Activated naive CD4-positive, alpha-beta T cell treated with anti-CD3 and anti-CD28 coated beads, Interleukin-2, amount 50 U/mL, for 72 hours (primary cell): Measurements from ENCODE around the gene NALF2. TPM values are rescaled to one million over a fixed set of nuclear protein-coding genes. Genes with fewer than 3 reads are reported as not detected.
A peak's percentile ranks its signal among the peaks of the same experiment; 100 is the strongest.

ENCODE experiments used
- ATAC-seq, 2 donors: fragments of 150-1000 bp; cut with Tn5 transposase; 2 replicates each; pipeline ENCODE4 v1.10.0; 2021; ENCODE audit warnings: mild to moderate bottlenecking in 2 of 2, moderate library complexity in 2 of 2
- DNase-seq, 2 donors: peaks; one replicate each; pipeline ENCODE4 v3.0.0; 2021 to 2022; ENCODE audit warnings: low spot score in 2 of 2
- H3K27ac Mint-ChIP-seq, 2 donors: one replicate each; pipeline ENCODE4 v1.8.0; 2022; ENCODE audit warnings: mild to moderate bottlenecking in 2 of 2, mixed read lengths in 2 of 2
- H3K36me3 Mint-ChIP-seq, 2 donors: one replicate each; pipeline ENCODE4 v1.8.0; 2022; ENCODE audit warnings: mixed read lengths in 2 of 2
- H3K9me3 Mint-ChIP-seq, 2 donors: one replicate each; pipeline ENCODE4 v1.8.0; 2022; ENCODE audit warnings: mixed read lengths in 2 of 2
- total RNA-seq, 2 donors: library from RNA; stranded (reverse); gene quantifications; one replicate each; pipeline ENCODE4 v1.2.3, GENCODE V29; 2022

Gene NALF2
- total RNA-seq = under 1 TPM; 0.23 to 0.57 TPM

GRCh38 chrX:69503782-69504625 is at the start of gene NALF2:
Gene NALF2, plus strand, starts transcription at chrX:69504326. Its CDS starts 957 bp downstream, at chrX:69505283.
- H3K9me3 Mint-ChIP-seq = no peaks in the 10 kb centered on the region
- no peak within 1 kb of the TSS for H3K27ac Mint-ChIP-seq
- DNase-seq (peak in 1 of 2 donors; percentile 41), ATAC-seq (peak; percentile 67 to 77)
- H3K36me3 Mint-ChIP-seq = peaks cover 0 to 5% of the 10 kb centered on the region in 2 donors

DNA sequence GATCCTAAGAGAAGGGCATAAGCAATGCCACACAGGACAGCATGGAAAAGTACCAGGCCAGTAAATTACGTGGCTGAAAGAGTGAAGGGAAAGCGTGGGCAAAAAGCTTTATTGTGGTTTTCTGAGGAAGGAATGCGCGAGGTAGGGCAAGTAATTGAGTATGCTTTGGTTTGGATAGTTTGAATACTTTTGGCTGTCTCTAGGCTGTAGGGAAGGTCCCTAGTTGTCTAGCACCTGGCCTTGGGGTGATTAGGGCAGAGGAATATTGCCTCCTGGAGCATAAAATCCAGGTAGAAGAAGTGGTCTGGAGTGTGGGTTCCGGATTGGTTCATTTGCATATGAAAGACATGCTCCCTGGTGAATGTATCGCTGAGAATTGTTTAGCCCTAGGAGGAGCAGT is 46.4 kb upstream of the NALF2 start:
- no peaks in the 10 kb centered on the region for H3K36me3 Mint-ChIP-seq

DNA sequence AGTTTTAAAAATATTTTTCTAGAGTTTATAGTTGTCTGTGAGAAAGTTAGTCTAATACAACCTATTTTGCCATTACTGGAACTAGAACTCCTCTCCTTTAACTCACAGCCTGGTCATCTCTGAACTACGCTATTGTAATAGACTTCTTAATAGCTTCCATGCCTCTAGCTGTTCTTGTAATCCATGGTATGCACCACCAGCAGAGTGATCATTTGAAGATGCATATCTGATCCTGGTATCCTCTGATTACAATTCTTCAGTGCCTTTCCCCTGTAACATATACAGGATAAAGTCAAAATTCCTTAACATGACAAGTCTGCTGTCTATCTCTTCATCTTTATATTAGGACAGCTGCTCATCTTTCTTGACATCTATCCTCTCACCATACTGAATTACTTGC is 37.6 kb upstream of the NALF2 start:
- Mint-ChIP-seq H3K36me3 (no peaks in the 10 kb centered on the region), H3K27ac (no peak overlapping the region), H3K9me3 (peaks cover 0 to 3% of the 10 kb centered on the region in 2 donors)
- no peak for DNase-seq
- ATAC-seq = no peak

More for the DNA sequence above, 46.4 kb upstream of the NALF2 start:
- Mint-ChIP-seq H3K9me3 (peaks cover 0 to 6% of the 10 kb centered on the region in 2 donors), H3K27ac (no peak overlapping the region)
- ATAC-seq = no peak
- DNase-seq = no peak

DNA sequence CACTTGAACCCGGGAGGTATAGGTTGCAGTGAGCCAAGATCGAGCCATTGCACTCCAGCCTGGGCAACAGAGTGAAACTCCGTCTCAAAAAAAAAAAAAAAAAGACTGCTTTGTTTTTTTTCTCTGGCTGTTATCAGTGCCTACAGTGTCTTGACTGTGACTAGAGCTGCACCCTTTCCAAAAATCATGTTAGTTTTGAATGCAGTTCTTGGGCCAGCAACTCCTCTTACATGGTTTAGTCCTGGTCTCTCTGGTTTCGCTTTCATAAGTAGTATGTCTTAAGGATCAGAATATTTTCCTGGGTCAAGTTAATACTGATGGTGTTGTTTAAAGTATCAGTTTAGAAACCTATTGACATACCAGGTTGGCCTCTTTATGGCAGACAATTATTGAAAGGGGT is 34.2 kb upstream of the NALF2 start:
- no peak overlapping the region for H3K27ac Mint-ChIP-seq
- no peaks in the 10 kb centered on the region for H3K9me3 Mint-ChIP-seq
- DNase-seq (no peak), ATAC-seq (no peak)
- H3K36me3 Mint-ChIP-seq = no peaks in the 10 kb centered on the region

DNA sequence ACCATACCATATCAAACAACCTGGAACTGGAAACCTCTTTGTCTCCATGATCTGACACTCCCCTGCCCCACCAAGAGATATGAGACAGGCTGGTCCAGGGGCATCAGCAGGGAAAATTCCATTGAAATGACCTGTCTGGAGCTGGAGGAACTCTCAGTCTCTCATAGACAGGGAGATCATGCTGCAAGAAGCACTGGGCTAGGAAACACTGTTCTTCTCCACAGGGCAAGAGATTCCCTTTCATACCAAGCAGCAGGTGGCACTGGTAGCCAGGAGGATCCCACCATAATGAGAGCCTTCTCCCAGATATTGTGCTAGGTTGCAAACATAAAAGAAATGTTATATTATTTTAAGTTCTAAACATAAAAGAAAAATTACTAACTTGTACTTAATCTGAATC is 14.5 kb upstream of the NALF2 start:
- Mint-ChIP-seq H3K36me3 (no peaks in the 10 kb centered on the region), H3K27ac (no peak overlapping the region), H3K9me3 (no peaks in the 10 kb centered on the region)
- no peak for ATAC-seq
- DNase-seq = no peak

- DNase-seq (peak in 1 of 2 donors; percentile 37), ATAC-seq (peak in 1 of 2 donors; percentile 48)
- H3K9me3 Mint-ChIP-seq = no peaks in the 10 kb centered on the region
- no peak overlapping the region for H3K27ac Mint-ChIP-seq
- no peaks in the 10 kb centered on the region for H3K36me3 Mint-ChIP-seq
Measured at GRCh38 chrX:69493193-69493592, 10.9 kb upstream of the NALF2 start.

GRCh38 chrX:69493766-69494165 is 10.4 kb upstream of the NALF2 start:
- DNase-seq (no peak), ATAC-seq (no peak)
- no peaks in the 10 kb centered on the region for H3K9me3 Mint-ChIP-seq
- no peak overlapping the region for H3K27ac Mint-ChIP-seq
- H3K36me3 Mint-ChIP-seq = no peaks in the 10 kb centered on the region

- no peaks in the 10 kb centered on the region for H3K36me3 Mint-ChIP-seq
- H3K9me3 Mint-ChIP-seq = no peaks in the 10 kb centered on the region
- no peak for ATAC-seq
- H3K27ac Mint-ChIP-seq = no peak overlapping the region
- DNase-seq = no peak
Measured at GRCh38 chrX:69496183-69496582, 7.9 kb upstream of the NALF2 start.

GRCh38 chrX:69501429-69501828 is 2.7 kb upstream of the NALF2 start:
- H3K9me3 Mint-ChIP-seq = no peaks in the 10 kb centered on the region
- H3K36me3 Mint-ChIP-seq = peaks cover 0 to 5% of the 10 kb centered on the region in 2 donors
- ATAC-seq (no peak), DNase-seq (no peak)
- no peak overlapping the region for H3K27ac Mint-ChIP-seq

DNA sequence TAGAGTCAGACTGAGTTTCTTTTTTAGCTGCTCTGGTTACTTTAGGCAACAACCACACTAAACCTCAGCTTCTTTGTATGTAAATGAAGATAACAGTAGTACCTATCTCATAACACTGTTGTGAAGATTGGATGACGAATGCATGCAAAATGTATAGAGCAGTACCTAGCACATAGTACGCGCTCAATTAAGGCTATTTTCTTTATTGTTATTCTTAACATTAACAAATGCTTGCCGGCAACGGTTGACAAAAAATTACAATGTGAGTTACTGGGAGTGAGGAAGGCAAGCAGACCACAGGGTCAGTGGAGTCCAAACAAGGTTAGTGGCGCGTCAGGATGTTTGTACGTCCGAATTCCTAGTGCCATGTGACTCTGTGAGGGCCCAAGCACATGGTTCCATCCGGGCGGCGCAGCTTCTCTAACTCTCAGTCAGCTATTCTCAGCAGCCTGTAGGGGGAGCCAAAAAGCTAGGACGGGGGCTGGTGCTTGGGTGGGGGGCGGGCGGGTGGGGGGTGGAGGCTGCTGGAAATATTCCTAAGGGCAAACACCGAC is 821 bp upstream of the NALF2 start:
- H3K9me3 Mint-ChIP-seq = no peaks in the 10 kb centered on the region
- peak; percentile 19 to 35 for ATAC-seq

GRCh38 chrX:69504626-69505612 is 793 bp downstream of the NALF2 start:
- H3K36me3 Mint-ChIP-seq = peaks cover 0 to 5% of the 10 kb centered on the region in 2 donors
- no peak overlapping the region for H3K27ac Mint-ChIP-seq
- no peaks in the 10 kb centered on the region for H3K9me3 Mint-ChIP-seq
- DNase-seq = no peak
- ATAC-seq = peak; percentile 5 to 18

More for the DNA sequence above, 821 bp upstream of the NALF2 start:
- H3K27ac Mint-ChIP-seq = no peak overlapping the region
- peaks cover 0 to 5% of the 10 kb centered on the region in 2 donors for H3K36me3 Mint-ChIP-seq
- DNase-seq = no peak

DNA sequence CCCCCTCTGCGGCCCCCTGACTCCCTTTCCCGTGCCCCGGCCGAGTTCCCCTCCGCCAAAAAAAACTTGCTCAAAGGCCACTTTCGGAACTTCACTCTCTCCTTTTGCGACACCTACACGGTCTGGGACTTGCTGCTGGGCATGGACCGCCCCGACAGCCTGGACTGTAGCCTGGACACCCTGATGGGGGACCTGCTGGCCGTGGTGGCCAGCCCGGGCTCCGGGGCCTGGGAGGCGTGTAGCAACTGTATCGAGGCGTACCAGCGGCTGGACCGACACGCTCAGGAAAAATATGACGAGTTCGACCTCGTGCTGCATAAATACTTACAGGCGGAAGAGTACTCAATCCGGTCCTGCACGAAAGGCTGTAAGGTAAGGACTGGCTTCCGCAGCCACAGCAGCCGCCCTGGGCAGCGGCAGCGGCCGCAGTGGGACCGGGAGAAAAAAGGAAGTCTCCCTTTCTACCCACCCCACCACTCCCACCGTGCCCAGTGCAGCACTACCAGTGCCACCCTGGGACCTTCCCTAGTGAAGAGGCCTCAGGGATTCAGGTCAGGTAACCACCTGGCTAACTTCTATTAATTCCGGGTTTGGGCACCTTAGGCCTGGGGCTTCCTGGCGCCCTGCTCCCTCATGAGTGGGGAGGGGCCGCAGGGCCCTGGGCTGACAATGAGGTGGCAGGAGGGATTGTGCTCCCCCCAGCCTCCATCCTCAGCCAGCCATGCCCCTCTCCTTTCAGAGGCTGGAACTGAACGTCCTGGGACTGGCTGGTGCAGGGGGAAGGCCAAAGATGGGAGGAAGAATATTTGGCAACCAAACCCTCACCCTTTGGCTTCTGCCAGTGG is 1.9 kb downstream of the NALF2 start:
- no peak overlapping the region for H3K27ac Mint-ChIP-seq
- peaks cover 0 to 5% of the 10 kb centered on the region in 2 donors for H3K36me3 Mint-ChIP-seq
- ATAC-seq = no peak
- H3K9me3 Mint-ChIP-seq = no peaks in the 10 kb centered on the region
- DNase-seq = no peak

GRCh38 chrX:69506617-69507499 is 2.7 kb downstream of the NALF2 start:
- H3K9me3 Mint-ChIP-seq = no peaks in the 10 kb centered on the region
- peaks cover 0 to 5% of the 10 kb centered on the region in 2 donors for H3K36me3 Mint-ChIP-seq
- ATAC-seq (no peak), DNase-seq (no peak)
- no peak overlapping the region for H3K27ac Mint-ChIP-seq

DNA sequence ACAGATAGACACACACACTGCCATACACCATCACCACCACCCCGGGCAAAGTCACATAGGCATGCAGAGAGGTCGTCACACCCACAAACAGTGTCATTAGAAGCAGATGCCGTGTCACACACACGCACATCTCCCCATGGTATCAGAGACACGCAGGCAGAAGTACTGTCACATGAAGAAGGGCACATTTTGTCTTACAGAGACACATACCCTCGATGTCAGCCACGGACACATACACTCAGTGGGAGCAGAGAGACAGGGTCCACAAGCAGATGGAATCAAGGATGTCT is 3.3 kb downstream of the NALF2 start:
- Mint-ChIP-seq H3K27ac (no peak overlapping the region), H3K9me3 (no peaks in the 10 kb centered on the region), H3K36me3 (peaks cover 0 to 5% of the 10 kb centered on the region in 2 donors)
- DNase-seq (no peak), ATAC-seq (no peak)

GRCh38 chrX:69508610-69509009 is 4.5 kb downstream of the NALF2 start:
- Mint-ChIP-seq H3K9me3 (no peaks in the 10 kb centered on the region), H3K27ac (no peak overlapping the region), H3K36me3 (peaks cover 0 to 5% of the 10 kb centered on the region in 2 donors)
- no peak for DNase-seq
- ATAC-seq = no peak
